NT2/D1 (cell line): ENCODE measurements around the gene UIMC1.

ENCODE experiments used
- YY1 ChIP-seq: IDR thresholded peaks from 2 replicates; pipeline ENCODE4 v1.6.1; 2011; ENCODE audit not compliant: insufficient read length, insufficient read depth
- ZNF274 ChIP-seq: IDR thresholded peaks from 2 replicates; pipeline ENCODE4 v1.6.1; 2011; ENCODE audit warnings: mild to moderate bottlenecking, low read depth, low read length

GRCh38 chr5:176902102-176902814, 104.3 kb downstream of the UIMC1 start:
- TF ChIP-seq YY1 (no peak), ZNF274 (no peak)
